Left ventricle myocardium superior (tissue), 1 donor: ENCODE measurements around the gene SPAG17. TPM values are rescaled to one million over a fixed set of nuclear protein-coding genes. Genes with fewer than 3 reads are reported as not detected.

Source experiments
- ATAC-seq: fragments of 200-7000 bp; cut with Tn5 transposase; one replicate; pipeline ENCODE4 v1.9.1; 2020; ENCODE audit warnings: mild to moderate bottlenecking, moderate library complexity
- DNase-seq: peaks from one replicate; pipeline ENCODE4 v3.0.0-alpha.2; 2020
- intact Hi-C: fragments of 100-400 bp; cut with micrococcal nuclease; formaldehyde crosslinking; loops from one replicate; pipeline ENCODE4 v1.11.0; 2022
- total RNA-seq: library from RNA; stranded (reverse); fragmentation: NEBNext Ultra II Directional; extraction: Animal tissue kit (Norgen Biotek cat#: 25700); gene quantifications from one replicate; pipeline ENCODE4 v1.2.1, GENCODE V29; 2021
- donor health status: DM: no; HTN: yes; CAD: no; lungs with severe emphysema.

The SPAG17 gene
- total RNA-seq, 1 donor from 2014 or later, result not detected

DNA sequence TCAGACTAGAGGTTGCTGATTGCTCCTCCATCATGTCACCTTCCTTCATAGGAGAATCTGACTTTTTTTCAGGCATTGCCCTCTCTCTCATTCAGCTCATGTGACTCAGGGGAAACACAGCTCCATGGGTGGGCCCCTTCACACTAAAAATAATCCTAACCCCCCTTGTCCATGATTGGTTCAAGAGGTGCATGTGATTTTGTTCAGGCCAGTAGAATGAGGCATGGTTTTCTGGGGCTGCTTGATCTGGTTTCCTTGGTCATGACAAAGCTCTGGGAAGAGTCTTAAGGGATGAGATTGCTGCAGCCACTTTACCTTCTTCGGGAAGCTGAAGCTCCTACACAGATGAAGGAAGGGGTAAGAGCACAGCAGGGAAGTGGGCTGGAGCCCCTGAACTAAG is 56.3 kb downstream of the SPAG17 start:
- ATAC-seq, result no peak
- intact Hi-C loops, result no loop called here
- no peak for DNase-seq

DNA sequence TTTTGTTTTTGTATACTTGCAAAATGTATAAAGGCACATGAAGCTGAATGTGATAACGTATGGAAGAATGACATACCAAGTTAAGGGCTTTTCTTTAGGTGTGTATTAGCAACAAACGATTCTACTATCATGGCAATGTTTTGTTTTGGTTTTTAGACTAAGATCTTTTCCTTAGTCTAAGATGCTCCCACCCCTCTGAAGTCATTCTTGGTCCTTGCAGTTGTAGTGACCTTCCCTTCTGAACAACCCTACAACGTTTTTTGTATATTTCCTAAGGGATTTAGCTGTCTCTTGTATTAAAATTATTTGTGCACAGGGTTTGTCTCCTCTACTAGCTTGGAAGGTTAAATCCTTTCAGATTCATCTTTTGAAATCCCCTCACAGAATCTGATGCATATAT is 61.0 kb downstream of the SPAG17 start:
- no peak for DNase-seq
- intact Hi-C loops, result no loop called here
- no peak for ATAC-seq

- no peak for ATAC-seq
- DNase-seq, result no peak
- intact Hi-C loops, result no loop called here
Observed at GRCh38 chr1:118123116-118123839, 61.8 kb downstream of the SPAG17 start.

- ATAC-seq (no peak), DNase-seq (no peak)
- intact Hi-C loops, result no loop called here
Observed at GRCh38 chr1:118122234-118123004, 62.6 kb downstream of the SPAG17 start.

DNA sequence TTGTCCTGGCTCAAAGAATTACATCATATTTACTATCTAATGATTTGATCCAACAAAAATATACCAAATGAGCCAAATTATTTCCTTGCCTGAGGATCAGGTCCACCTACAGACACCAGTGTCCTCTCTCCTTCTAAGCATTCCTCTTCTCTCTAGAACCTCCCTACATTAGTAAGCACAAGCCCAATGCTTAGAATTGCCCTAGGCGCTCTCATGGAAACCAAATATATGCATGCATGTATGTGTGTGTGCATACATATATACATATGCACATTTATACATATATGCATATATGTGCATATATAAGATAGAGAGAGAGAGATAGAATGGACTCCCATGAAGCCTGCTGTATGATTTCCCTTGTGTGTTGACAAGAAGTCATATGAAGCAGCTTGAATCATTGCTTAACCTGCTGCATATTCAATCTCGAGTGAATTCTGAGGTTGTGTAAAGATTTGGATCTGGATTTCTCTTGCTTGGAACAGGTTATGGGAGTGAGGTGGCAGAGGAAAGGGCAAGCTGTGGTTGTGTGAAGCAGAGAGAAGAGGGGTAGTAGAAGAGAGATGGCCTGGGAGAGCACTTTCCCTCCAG is 66.1 kb downstream of the SPAG17 start:
- DNase-seq (no peak), ATAC-seq (no peak)
- intact Hi-C loops, result no loop called here

- peak; percentile 20 for ATAC-seq
- DNase-seq, result peak; percentile 29
- intact Hi-C loops, result no loop called here
Observed at GRCh38 chr1:118118469-118118868, 66.6 kb downstream of the SPAG17 start.

DNA sequence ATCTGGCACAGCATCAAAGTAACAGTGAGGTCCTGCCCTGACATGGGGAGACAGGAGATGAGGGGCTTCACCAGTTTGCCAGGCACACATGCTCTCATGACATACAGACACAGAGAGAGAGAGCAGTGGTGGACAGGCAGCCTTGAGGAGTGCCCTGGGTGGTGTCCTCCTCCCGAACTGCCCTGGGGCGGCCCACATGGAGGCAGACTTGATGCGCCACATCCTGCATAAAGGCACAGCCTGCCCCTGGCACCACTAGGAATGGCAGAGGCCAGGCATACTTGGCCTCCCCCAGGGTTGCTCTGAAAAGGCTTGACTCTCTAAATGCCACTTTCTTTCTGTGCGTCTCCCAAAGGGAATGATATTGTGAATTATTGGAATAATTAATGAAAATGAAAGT is 67.5 kb downstream of the SPAG17 start:
- intact Hi-C loops, result no loop called here
- DNase-seq, result no peak
- no peak for ATAC-seq

DNA sequence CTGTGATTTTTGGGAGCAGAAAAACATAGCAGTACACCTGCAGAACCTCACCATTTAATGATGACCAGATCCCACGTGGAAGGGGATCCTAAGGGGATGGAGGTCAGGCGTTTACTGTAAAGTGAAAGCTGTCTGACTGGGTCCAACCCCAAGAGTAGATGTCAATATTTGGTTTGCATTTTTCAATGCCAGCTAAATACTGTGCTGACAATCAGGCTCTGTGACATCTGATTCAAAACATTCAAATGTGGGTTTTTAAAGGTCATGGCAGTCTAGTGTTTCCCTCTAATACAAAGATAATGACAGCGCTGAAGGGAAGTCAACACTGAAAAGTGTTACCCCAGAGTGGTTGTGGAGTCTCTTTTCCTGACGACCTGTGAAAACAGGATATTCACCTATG is 68.1 kb downstream of the SPAG17 start:
- intact Hi-C loops, result no loop called here
- ATAC-seq (no peak), DNase-seq (no peak)

DNA sequence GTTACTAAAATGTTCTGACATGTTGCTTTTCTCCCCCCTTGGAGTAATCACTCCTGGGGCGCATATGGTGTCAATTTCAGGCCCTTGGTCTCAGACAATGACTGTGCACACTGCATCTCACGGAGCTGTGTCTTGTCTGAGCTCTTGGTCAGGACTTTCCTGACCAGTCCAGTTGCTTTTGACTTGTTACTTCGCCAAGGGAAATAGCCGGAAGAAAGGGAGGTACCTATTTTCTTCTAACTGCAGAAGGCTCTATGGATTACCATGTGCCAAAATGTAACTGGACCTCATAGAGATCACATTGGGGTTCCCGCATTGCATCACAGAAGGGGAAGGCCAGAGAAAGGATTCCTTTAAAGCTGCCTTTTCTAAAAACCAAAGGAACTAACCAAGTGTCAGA is 68.6 kb downstream of the SPAG17 start:
- peak; percentile 76 for ATAC-seq
- intact Hi-C loops, result no loop called here

DNA sequence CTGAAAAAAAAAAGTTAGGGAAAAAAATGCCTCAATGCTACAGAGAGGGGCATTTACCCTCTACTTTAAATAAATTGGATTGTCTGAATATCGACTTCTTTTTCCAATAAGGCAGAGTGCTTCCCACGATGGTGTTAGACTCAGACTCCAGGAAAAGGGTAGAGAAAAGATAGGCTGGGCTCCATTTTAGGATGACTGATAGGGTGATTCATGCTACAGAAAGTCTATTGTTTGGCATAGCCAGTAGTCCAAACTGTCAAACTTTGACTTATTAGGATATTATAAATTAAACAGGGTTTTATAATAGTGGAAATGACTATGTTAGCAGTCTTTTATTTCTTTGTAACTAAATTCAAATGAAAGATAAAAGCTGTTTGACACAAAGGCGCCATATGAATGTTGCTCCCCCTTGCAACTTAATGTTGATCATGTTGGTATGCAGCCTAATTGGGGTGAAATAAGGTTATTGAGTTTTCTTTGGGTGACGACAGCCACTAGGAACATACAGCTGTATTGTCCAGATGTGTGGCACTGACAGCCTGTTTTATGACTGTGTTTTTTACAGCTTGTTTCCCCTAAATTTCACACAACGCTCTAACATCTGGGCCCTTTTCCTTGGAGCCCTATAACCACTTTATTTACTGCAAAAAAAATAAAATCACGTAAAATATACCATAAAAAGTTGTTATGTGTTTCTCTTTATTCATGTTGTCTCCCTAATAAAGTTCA is 69.3 kb downstream of the SPAG17 start:
- DNase-seq, result no peak
- intact Hi-C loops, result no loop called here
- no peak for ATAC-seq

More for the DNA sequence above, 68.6 kb downstream of the SPAG17 start:
- DNase-seq, result no peak

GRCh38 chr1:118113261-118113660 is 71.8 kb downstream of the SPAG17 start:
- DNase-seq (no peak), ATAC-seq (no peak)
- intact Hi-C loops, result no loop called here

DNA sequence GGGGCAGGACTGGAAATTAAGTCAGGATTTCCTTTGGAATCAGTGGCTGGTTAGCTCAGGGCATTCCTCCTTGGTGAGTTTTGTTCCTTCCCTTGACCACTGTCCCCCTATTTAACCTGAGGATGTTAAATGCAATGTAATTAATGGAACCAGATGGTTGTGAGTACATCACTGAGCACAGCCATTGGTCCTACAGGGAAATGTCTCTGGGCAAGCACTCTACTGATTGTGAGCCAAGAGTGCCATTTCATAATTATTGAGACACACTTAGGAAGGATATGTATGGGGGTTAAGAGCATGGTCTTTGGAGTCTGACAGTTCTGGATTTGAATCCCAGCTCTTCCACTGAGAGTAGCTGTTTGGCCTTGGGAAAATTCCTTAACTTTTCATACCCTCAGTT is 74.4 kb downstream of the SPAG17 start:
- DNase-seq (no peak), ATAC-seq (no peak)
- intact Hi-C loops, result no loop called here

GRCh38 chr1:118104951-118105350 is 80.1 kb downstream of the SPAG17 start:
- ATAC-seq (no peak), DNase-seq (no peak)
- intact Hi-C loops, result no loop called here

DNA sequence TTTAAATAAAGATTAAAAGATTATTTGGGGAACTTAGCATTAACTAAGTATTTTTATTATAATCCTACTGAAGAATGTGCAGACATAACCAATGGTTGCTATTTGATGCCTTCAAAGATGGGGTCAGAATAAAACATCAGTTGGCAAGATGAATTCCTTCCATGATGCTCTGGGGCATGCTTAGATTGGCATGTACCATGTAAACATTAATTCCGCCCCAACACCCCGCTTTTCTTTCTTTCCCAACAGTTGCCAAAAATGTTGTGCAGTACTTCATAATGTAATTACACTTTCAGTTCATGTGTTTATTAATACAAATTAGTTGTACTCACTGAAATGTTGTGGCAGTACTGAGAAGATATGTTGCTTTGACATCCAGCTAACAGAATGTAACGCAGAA is 82.6 kb downstream of the SPAG17 start:
- DNase-seq (no peak), ATAC-seq (no peak)
- intact Hi-C loops, result no loop called here

- intact Hi-C loops, result no loop called here
- DNase-seq, result no peak
- no peak for ATAC-seq
Observed at GRCh38 chr1:118101999-118102398, 83.0 kb downstream of the SPAG17 start.

GRCh38 chr1:118101515-118101844 is 83.5 kb downstream of the SPAG17 start:
- intact Hi-C loops, result no loop called here

GRCh38 chr1:118100686-118101514 is 84.1 kb downstream of the SPAG17 start:
- DNase-seq, result no peak
- ATAC-seq, result no peak
- intact Hi-C loops, result no loop called here

More at GRCh38 chr1:118101515-118101844, 83.5 kb downstream of the SPAG17 start:
- ATAC-seq (no peak), DNase-seq (no peak)

GRCh38 chr1:118099686-118100085 is 85.3 kb downstream of the SPAG17 start:
- intact Hi-C loops, result no loop called here
- no peak for DNase-seq
- no peak for ATAC-seq
